Right lobe of liver (tissue), 4 donors: ENCODE results near the gene HKDC1.

Experiments used
- POLR2A ChIP-seq: fragments of 450-650 bp; IDR thresholded peaks from one replicate; pipeline ENCODE4 v1.6.1; 2017; ENCODE audit warnings: antibody characterized with exemption, mild to moderate bottlenecking
- TF ChIP-seq, protein P1 (sequence below), 4 donors: fragments of 200-600 bp in 3 of 4; fragments of 450-650 bp in 1 of 4; IDR thresholded peaks; one replicate each; pipeline versions ENCODE4 v1.5.1 to v1.8.0; 2016 to 2022; ENCODE audit warnings: antibody characterized with exemption in 4 of 4, mild to moderate bottlenecking in 2 of 4
- donor health status: DM: no; HTN: no; CAD: no.
- donor health status: DM: no; HTN: no; CAD: no.
- donor health status: DM: no; HTN: yes; CAD: no.

DNA sequence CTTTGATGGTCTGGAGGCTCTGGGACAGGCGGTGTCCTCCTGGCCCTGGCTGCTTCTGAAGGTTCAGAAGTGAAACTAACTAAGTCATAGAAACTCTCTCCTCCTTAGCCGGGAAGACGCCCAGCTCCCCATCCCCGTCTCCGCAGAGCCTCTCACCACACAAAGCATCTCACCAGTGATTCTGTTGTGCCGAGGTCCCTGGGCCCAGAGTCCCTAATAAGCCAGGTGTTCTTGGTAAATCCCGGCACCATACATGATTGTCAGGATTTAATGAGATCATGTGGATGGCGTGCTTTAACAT is 9.4 kb downstream of the HKDC1 start:
- TF ChIP-seq, protein P1, sequence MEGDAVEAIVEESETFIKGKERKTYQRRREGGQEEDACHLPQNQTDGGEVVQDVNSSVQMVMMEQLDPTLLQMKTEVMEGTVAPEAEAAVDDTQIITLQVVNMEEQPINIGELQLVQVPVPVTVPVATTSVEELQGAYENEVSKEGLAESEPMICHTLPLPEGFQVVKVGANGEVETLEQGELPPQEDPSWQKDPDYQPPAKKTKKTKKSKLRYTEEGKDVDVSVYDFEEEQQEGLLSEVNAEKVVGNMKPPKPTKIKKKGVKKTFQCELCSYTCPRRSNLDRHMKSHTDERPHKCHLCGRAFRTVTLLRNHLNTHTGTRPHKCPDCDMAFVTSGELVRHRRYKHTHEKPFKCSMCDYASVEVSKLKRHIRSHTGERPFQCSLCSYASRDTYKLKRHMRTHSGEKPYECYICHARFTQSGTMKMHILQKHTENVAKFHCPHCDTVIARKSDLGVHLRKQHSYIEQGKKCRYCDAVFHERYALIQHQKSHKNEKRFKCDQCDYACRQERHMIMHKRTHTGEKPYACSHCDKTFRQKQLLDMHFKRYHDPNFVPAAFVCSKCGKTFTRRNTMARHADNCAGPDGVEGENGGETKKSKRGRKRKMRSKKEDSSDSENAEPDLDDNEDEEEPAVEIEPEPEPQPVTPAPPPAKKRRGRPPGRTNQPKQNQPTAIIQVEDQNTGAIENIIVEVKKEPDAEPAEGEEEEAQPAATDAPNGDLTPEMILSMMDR (IDR thresholded peaks at IDR 0.05) = no peak
- no peak for TF ChIP-seq POLR2A
